Esophagus mucosa (tissue), 1 donor: ENCODE measurements around the gene SLC12A3. TPM values are rescaled to one million over a fixed set of nuclear protein-coding genes. Genes with fewer than 3 reads are reported as not detected.
"Not testable (repeated sequence)": the region's sequence is repeated elsewhere in the genome, so short reads cannot be mapped to it uniquely, and the experiment has no call there.

ENCODE experiments used
- ATAC-seq: fragments of 200-7000 bp; cut with Tn5 transposase; one replicate; pipeline ENCODE4 v1.9.1; 2020
- total RNA-seq: library from RNA; stranded (reverse); gene quantifications from one replicate; pipeline ENCODE4 v1.2.4, GENCODE V29; 2023
- donor health status: DM: yes; HTN: yes; CAD: no.

SLC12A3 gene
- total RNA-seq, 1 donor from 2014 or later = not detected

DNA sequence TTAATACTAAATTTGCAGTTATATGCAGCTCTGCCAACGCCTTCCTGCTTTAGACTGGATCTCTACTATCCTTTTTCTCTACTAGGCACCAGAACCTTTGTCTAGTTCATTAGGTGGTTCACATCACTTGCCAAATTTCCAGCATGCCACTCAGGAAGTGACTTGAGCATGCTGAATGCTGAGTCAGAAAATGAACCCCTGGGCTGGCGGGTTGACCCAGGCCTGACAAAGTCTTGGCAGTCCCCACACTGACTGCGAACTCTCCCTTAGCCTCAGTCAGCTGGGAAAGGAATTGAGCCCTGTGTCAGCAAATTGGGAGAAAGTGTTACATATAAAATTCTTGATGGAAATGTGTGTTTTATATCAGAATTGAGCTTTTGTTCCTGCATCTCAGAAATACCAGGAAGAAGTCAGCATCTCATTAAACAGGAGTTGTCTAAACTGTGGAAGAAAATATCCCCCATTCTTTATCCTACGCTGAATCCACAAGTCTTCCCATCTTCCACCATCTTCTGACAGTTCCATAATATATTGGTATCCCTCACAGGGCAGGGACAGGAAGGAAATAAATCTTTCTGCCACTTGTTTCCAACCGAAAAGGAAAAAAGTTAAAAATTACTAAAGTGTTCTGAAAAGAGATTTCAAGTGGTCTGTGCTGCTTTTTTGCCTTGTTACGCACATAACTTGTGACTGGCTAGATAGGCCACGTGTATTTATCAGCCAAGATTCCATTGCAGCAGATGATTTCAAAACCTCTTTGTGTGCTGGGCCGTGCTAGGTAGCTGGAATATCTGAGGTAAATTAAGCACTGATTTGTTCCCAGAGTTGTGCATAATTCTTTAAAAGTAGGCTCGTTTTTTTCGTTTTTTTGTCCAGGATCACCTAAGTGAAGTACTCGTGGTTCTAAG lies 16.7 kb upstream of the SLC12A3 start:
- peak; percentile 19 for ATAC-seq

DNA sequence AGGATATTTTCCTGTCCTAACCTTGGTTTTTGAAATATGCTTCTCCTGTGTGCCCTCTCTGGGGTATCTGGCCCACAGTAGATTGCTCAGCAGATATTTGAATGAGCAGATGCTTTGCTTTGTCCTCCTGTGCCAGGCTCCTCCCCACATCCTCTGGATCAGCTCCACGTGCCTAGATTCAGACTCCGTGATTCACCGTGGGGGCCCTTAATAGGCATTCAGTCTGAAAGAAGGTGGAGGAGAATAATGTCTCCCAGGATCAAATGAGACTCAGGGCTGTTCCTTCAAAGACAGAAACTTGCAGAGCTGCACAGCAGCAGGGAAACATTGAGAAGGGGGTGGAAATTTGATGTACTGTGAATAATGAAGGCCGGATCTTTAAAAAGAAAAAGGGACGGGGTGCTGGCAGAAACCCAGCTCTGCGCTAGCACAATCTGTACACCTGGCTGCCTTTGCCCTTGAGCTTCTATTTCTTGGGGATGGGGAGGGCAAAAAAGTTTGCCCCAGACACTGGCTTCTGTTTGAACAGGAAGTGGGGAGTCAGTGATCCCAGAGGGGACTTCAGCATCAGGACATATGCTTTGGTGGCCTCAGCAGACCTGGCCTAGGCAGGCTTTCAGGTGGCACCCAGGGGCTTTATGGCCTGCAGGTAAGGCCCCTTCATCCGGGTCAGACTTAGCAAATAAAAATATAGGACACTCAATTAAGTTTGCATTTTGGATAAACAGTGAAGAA lies 15.9 kb upstream of the SLC12A3 start:
- peak; percentile 34 for ATAC-seq

DNA sequence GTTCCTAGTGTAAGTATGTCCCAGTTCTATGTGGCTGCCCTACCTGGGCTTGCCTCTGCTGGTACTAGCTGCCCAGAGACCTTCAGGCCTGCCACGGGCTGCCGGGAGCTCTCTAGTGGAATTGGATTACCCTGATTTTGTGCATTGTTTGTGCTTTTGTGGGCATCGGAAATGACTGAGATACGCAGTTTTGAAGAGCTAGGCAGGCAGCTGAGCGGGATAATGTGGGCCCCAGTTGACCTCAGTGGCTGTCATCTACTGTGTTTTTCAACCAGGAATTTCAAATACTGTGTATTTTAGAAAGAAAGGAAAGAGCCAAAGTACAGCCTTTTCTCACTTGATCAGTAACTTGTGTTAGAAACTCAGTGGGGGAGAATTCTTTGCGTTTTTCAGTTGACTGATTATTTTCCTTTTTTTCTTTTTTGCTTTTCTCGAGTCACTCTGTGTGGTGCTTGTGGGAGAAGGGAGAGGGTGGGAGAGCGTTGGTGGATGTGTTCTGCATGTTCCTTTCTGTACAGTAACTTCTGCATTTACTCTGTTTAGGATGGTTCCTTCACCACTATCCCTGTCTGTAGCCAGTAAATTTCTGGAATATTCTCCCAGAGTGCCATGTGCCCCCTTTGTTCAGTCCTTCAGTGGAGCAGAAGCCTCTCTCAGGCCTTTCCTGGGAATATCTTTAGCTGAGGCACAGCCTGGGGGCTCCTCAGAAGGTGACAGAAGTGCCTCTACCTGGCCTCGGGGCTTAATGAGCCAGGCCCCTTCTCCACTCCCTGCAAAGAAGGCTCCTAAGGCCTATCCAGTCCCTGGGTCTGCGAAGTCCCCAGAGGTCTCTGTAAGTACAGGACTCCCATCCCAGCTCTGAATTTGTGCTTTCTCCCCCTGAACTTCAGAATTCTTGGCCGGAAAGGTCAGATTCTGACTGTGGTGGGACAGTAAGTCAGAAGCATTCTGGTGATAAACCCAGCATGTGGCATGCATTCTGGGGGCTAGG lies 15.0 kb upstream of the SLC12A3 start:
- ATAC-seq = no peak

DNA sequence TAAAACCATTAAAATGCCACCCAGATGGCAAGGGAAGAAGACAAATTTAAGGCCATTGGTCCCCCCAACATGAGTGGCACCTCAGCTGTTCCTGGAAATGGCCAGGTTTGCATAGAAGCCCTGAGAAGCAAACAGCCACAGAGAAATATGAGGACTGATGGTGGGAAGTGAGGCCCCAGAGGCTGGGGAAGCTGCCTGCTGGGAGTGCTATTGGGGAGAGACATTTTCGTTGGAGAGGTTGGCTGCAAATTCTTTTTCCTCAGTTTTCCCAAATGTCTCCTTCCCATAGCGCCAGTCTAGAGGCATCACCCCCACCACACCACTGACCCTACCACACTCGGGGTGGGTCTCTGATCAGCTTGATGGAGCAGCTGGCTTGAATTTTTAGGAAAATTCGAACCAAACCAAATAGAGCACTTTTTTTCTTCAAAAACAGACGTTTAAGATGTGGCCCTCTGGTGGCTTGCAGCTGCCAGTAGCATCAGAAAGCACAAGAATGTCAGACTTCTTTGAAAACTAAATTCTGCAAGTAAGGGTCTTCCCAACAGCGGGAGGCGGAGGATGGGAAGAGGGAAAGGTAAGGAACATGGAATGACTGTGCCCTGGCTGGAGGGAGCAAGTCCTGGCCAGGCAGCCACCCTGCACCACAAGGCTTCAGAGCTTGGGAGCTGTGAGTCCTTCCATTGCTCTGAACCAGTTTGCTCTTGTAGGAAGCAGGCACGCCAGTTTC lies 13.2 kb upstream of the SLC12A3 start:
- no peak for ATAC-seq

DNA sequence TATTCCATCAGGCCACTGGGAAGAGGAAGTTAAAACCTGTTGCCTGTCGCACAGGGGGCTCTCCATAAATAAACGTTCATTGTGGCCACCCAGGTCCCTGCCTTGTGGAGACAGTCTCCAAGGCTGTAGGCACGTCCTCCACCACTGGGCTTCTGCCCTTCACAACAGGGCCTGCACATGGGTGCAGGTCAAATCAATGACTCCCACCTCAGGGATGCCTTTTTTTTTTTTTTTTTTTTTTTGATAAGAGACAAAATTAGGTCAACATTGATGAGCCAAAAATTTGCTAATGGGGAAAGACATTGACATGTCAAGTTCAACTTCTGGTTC lies 12.6 kb upstream of the SLC12A3 start:
- no peak for ATAC-seq

DNA sequence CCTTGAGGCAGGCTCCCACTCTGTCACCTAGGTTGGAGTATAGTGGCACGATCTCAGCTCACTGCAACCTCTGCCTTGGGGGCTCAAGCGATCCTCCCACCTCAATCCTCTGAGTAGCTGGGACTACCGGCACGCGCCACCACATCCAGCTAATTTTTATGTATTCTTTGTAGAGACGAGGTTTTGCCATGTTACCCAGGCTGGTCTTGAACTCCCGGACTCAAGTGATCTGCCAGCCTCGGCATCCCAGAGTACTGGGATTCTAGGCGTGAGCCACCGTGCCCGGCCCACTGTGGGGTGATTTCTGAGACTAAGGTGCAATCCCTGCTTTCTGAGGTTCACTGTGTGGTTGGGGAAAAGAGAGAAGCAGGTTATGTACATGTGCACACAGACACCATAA lies 12.0 kb upstream of the SLC12A3 start:
- ATAC-seq = no peak

DNA sequence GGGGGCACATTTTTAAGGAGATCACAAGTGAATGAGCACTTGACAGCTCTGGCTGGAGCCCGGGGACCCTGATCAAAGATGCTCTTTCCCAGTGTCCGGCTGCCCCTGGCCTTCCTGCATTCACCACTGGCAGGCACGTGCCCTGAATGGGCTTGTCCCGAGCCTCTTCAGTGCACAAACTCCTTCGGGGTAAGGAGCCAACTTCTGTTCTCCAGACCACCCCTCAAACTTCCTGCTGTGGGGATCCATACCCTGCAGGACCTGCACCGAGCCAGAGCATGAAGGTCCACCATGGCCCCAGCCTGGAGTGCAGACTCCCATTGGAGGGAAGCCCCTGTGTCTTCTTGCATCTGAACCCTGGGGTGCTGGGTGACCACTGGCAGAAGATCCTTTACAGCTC lies 9.8 kb upstream of the SLC12A3 start:
- ATAC-seq = no peak

DNA sequence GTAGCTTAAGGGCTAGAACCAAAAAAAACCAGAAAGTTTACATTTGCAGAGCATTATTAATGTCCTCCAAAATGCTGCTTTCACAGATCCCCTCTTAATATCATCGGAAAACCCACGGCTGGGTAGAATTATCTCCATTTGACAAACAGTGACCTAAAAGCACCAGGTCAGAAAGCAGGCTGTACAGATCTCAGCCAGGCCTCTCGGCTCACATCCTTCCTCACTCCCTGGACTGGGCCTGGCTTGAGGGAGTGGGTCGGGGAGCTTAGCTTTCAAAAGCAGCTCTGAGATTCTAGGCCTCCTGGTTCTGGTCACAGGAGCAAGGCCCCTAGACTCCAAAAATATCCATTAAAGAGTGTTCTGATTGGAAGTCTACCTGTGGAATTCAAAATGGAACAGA lies 9.1 kb upstream of the SLC12A3 start:
- ATAC-seq = no peak

DNA sequence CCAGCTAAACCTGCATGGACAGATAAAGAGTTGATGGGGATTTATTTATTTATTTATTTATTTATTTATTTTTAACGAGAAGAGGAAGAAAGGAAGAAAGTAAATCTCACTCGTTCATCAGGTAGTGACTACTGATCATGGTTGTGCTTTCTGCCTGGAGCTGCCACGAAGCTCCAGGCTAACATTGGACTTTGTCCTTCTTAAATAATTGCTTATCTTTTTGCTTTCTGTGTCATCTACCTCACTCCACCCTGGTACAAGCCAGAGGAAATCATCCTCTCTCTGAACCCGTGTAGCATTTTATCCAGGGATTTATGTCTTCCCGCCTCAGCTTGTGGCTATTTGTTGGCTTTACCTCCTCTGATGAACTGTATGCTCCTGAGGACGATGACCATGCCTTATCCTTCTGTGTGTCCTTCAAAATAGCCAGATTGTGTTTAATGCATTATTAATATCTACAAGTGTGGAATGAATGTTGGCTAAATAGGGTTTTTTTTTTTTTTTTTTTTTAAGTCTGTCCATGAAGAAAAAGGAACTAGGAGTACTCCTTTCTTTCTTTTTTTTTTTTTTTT lies 8.0 kb upstream of the SLC12A3 start:
- no peak for ATAC-seq

DNA sequence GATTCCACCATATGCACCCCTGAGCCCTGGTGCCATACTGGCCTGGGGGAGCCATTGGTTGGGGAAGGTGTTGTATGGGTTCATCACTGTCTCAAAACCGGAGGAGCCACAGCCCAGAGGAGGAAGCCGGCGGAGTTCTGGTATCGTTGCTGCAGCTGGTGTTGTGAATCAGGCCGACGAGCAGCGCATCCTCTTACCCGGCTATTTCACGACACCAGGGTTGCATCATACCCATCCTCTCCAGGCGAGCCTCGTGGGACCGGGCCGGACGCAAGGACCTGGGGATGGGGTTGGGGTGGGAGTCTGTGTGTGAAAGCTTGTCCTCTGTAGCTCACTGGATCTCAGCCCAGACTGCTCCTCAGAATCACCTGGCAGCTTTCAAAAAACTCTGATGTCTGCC lies 6.6 kb upstream of the SLC12A3 start:
- ATAC-seq = no peak

DNA sequence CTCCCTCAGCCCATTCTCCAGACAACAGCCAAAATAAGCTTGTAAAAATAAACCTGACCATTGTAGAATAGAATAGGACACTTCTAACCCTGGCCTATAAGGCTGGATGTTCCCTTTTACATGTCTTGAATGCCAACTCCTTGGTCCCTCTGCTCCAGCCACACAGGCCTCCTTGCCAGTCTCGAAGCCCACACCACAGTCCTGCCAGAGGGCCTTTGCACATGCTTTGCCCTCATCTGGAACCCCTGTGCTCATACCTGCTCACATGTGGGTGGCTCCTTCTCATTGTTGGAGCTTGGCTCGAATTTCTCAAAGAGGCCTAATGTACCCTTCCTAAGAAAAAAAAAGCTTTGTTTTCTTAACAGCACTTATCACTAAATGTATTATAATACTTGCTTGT lies 5.4 kb upstream of the SLC12A3 start:
- no peak for ATAC-seq

DNA sequence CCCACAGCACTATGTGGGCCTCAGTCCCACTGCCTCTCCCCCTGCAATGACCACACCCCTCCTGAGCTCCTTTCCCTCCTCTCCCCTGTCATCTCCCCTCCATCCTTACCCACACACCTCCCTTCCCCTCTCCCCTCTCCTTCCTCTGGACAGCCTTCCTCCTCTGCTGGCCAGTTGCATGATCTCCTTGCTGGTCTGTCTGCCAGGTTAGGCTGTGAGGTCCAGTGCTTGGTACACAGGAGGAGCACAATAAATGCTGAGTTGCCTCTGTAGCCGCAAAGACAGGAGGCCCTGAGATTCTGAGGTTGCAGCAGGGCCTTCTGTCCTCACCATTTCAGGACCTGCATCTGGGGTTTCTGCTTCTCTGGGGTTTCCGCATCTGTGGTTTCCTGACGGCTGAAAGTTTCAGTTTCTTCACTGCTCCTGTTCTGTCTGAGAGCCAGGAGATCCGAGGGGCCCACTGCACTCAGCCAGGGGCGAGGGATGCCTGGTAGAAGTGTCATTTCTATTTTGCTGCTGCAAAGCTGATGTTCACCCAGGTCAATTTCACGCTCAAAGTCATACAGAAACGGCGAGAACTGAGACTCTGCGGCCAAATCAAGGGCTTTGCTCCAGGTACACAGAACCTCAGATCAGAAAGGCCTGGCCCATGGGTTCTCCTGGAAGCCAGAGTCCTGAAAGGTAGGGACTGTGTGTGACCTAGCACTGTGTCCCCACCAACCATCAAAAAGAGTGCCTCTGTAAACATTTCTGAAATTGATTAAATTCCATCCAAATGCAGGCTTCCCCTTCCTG lies 4.6 kb upstream of the SLC12A3 start:
- no peak for ATAC-seq

DNA sequence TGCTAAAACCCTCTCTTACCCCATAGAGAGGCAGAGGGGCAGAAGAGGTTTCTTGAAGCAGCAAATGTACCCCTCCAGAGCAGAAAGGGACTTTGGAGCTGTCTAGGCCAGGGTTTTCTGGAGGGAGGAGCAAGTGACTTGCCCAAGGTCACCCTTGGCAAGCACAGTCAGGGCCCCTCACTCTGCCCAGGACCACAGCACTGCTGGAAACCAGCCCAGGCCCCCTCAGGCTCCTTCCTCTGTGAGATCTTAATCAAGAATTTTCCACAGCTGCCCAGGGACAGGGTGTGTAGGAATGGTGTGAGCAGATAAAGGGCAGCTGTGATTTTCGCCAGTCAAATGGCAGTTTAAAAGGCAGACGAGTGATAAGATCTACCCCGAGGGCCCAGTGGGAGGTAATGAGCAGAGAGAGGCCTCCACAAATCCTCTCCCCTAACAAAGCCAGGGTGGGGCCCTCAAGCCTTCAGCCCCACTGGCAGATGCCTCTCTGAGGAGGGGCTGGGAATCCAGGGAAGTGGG lies 3.9 kb upstream of the SLC12A3 start:
- ATAC-seq = no peak

DNA sequence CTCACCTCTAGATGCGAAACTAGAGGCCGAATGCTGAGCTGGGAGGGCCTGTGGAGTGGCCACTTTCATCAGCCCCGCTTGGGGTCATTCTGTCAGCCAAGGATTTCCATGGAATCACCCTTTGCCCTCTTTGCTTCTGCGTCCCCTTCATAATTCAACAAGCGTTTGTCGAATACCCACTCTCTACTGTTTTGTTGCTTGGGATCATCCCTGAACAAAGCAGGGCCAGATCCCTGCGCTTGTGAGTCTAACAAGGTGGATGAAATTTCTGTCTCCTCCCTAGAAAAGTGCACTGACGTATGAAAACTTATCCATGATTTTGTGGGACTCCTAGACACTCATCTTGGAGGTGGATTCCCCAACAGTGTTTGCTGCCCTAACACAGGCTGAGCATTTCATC lies 3.3 kb upstream of the SLC12A3 start:
- ATAC-seq = no peak

DNA sequence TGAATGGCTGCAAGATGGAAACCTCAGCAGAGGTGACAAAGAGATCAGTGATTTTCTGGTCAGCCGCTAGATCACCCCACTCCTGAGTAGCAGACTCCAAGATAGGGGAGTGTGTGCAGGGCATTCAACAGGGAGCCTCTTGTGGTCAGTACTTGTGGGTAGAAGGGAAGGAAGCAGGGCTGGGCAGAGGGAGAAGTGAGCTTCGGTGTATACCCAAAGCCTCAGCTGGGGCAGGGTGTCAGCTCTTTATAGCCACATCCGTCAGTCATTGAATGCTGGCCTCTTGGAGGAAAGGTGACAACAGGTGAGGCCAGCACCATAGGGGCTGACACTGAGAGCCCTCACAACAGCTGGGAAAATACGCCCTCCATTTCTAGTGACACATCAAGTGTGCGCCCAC lies 2.2 kb upstream of the SLC12A3 start:
- no peak for ATAC-seq

DNA sequence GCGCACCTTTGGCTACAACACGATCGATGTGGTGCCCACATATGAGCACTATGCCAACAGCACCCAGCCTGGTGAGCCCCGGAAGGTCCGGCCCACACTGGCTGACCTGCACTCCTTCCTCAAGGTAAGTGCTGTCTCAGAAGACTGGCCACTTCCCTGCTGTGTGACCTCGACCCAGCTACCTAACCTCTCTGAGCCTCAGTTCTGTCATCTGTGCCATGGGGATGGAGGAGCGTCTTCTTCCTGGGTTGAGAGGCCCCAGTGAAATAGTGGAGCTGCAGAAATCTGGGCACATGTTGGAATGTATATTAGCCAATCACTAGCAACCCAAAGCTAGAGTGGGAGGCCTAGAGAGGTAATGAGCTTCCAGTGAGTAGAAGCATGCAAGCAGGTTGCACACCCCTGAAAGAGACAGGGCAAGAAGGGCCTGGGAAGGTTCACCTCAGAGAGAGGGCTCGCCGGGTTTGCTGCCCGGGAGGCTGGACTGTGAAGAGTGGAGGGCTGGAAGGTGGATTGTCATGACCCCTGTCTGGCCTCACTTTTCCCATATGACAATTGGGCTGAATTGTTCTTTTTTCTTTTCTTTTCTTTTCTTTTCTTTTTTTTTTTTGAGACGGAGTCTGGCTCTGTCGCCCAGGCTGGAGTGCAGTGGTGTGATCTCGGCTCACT lies 521 bp downstream of the SLC12A3 start:
- no peak for ATAC-seq

DNA sequence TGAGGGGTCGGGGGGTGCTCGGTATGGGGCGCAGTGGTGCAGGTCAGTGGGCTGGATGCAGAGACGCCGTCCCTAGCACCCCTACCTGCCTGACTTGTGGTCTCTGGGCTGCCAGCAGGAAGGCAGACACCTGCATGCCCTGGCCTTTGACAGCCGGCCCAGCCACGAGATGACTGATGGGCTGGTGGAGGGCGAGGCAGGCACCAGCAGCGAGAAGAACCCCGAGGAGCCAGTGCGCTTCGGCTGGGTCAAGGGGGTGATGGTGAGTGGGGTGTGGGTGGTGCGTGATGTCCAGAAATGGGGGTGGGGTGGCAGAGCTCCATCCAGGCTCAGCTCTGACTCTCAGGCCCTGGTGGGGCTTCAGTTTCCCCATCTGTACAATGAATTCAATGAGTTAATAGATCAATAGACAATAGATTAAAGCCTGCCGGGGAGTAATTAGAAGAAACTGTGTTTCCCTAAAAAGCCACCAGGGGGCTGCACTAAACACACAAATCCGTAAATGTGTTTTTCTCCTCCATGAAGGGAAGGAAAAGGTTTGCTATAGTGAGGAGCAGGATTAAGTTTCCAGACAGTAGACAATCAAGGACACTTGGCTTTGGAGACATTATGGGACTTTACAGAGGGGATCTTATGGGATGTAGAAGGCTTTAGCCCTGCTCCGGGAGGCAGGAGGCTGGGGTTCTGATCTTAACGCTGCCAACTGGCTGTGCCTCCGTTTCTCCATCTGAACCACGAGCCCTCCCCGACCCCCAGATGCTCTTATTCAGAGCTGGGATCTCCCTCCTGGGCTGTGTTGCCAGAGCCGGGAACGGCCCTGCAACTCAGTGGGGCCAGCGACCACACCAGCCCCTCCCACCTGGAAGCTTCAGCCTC lies 2.2 kb downstream of the SLC12A3 start:
- peak; percentile 28 for ATAC-seq

DNA sequence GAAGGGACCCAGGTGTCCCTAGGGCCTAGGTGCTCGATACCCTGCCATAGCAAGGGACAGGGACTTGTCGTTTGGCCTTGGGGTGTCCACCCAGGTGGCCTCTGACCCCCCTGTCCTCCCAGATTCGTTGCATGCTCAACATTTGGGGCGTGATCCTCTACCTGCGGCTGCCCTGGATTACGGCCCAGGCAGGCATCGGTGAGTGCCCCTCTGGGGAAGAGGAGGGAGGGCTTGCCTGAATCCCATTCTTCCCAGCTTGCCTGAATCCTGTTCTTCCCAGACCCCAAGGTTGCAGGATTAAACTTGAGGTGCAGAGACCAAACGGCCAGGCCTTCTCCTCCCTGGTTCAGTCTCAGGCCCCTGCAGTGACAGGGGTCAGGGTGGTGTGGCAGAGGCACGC lies 3.2 kb downstream of the SLC12A3 start:
- ATAC-seq = no peak

DNA sequence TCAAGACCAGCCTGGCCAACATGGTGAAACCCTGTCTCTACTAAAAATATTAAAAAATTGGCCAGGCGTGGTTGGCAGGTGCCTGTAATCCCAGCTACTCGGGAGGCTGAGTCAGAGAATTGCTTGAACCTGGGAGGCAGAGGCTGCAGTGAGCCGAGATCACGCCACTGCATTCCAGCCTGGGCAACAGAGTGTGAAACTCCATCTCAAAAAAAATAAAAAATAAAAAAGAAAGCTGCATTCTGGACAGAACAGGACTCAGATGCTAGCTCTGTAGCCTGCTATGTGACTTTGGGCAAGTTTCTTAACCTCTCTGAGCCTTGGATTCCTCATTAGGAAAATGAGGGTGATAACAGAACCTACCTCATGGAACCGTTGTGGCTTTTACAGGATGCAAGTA lies 3.8 kb downstream of the SLC12A3 start:
- ATAC-seq = not testable (repeated sequence)
